IMR-90 (cell line): ENCODE data around the gene DCDC2B.

Source experiments
- BHLHE40 ChIP-seq: fragments of 150-350 bp; IDR thresholded peaks from 2 replicates; pipeline ENCODE4 v1.6.1; 2016; ENCODE audit warnings: mild to moderate bottlenecking, low read depth, low read length
- CEBPB ChIP-seq: IDR thresholded peaks from 2 replicates; pipeline ENCODE4 v1.6.1; 2012; ENCODE audit warnings: low read depth, low read length, improper control_type of control experiment
- CHD1 ChIP-seq: IDR thresholded peaks from 2 replicates; pipeline ENCODE4 v1.6.1; 2012; ENCODE audit warnings: low read depth, low read length, improper control_type of control experiment
- FOS ChIP-seq: fragments of 150-350 bp; IDR thresholded peaks from 2 replicates; pipeline ENCODE4 v1.6.1; 2016; ENCODE audit warnings: low read depth, low read length
- MAFK ChIP-seq: IDR thresholded peaks from 2 replicates; pipeline ENCODE4 v1.6.1; 2012; ENCODE audit warnings: low read depth, low read length, improper control_type of control experiment
- MXI1 ChIP-seq: IDR thresholded peaks from 2 replicates; pipeline ENCODE4 v1.6.1; 2012; ENCODE audit warnings: low read depth, mild to moderate bottlenecking, low read length, moderate library complexity, borderline replicate concordance
- NFE2L2 ChIP-seq: fragments of 150-350 bp; IDR thresholded peaks from 2 replicates; pipeline ENCODE4 v1.6.1; 2016; ENCODE audit warnings: low read depth, mild to moderate bottlenecking, low read length
- POLR2A ChIP-seq: IDR thresholded peaks from 2 replicates; pipeline ENCODE4 v1.6.1; 2012; ENCODE audit warnings: mild to moderate bottlenecking, low read depth, low read length
- RAD21 ChIP-seq: IDR thresholded peaks from 2 replicates; pipeline ENCODE4 v1.6.1; 2012; ENCODE audit warnings: low read length, improper control_type of control experiment
- RFX5 ChIP-seq: IDR thresholded peaks from 2 replicates; pipeline ENCODE4 v1.8.0; 2012; ENCODE audit warnings: low read depth, mild to moderate bottlenecking, low read length, moderate library complexity
- SMC3 ChIP-seq: fragments of 150-350 bp; IDR thresholded peaks from 2 replicates; pipeline ENCODE4 v1.6.1; 2016; ENCODE audit warnings: low read depth, mild to moderate bottlenecking, antibody characterized with exemption, low read length, moderate library complexity
- TF ChIP-seq, protein P1 (sequence below): conservative IDR thresholded peaks from 2 replicates; pipeline ENCODE4 v1.5.1; 2012; ENCODE audit warnings: mild to moderate bottlenecking, low read depth, low read length, improper control_type of control experiment
- TF ChIP-seq, protein P2 (sequence below): fragments of 150-350 bp; IDR thresholded peaks from 2 replicates; pipeline ENCODE4 v1.6.1; 2017; ENCODE audit warnings: mild to moderate bottlenecking, antibody characterized with exemption, low read length, low read depth
- TF ChIP-seq, protein P3 (sequence below): fragments of 150-350 bp; IDR thresholded peaks from 2 replicates; pipeline ENCODE4 v1.6.1; 2016; ENCODE audit warnings: low read depth, mild to moderate bottlenecking, low read length, moderate library complexity, borderline replicate concordance

DNA sequence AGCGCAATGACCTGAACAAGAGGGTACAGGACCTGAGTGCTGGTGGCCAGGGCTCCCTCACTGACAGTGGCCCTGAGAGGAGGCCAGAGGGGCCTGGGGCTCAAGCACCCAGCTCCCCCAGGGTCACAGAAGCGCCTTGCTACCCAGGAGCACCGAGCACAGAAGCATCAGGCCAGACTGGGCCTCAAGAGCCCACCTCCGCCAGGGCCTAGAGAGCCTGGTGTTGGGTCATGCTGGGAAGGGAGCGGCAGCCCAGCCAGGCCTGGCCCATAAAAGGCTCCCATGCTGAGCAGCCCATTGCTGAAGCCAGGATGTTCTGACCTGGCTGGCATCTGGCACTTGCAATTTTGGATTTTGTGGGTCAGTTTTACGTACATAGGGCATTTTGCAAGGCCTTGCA lies 13.9 kb upstream of the DCDC2B start:
- TF ChIP-seq, protein P1, sequence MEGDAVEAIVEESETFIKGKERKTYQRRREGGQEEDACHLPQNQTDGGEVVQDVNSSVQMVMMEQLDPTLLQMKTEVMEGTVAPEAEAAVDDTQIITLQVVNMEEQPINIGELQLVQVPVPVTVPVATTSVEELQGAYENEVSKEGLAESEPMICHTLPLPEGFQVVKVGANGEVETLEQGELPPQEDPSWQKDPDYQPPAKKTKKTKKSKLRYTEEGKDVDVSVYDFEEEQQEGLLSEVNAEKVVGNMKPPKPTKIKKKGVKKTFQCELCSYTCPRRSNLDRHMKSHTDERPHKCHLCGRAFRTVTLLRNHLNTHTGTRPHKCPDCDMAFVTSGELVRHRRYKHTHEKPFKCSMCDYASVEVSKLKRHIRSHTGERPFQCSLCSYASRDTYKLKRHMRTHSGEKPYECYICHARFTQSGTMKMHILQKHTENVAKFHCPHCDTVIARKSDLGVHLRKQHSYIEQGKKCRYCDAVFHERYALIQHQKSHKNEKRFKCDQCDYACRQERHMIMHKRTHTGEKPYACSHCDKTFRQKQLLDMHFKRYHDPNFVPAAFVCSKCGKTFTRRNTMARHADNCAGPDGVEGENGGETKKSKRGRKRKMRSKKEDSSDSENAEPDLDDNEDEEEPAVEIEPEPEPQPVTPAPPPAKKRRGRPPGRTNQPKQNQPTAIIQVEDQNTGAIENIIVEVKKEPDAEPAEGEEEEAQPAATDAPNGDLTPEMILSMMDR: no peak
- TF ChIP-seq, protein P2, sequence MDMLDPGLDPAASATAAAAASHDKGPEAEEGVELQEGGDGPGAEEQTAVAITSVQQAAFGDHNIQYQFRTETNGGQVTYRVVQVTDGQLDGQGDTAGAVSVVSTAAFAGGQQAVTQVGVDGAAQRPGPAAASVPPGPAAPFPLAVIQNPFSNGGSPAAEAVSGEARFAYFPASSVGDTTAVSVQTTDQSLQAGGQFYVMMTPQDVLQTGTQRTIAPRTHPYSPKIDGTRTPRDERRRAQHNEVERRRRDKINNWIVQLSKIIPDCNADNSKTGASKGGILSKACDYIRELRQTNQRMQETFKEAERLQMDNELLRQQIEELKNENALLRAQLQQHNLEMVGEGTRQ: no peak
- 0 out of 2 replicates have a peak, but pooled peaks have one; percentile 5 for TF ChIP-seq POLR2A
- no peak for TF ChIP-seq CEBPB
- no peak for TF ChIP-seq FOS
- no peak for TF ChIP-seq BHLHE40
- no peak for TF ChIP-seq MAFK
- no peak for TF ChIP-seq MXI1
- TF ChIP-seq, protein P3, sequence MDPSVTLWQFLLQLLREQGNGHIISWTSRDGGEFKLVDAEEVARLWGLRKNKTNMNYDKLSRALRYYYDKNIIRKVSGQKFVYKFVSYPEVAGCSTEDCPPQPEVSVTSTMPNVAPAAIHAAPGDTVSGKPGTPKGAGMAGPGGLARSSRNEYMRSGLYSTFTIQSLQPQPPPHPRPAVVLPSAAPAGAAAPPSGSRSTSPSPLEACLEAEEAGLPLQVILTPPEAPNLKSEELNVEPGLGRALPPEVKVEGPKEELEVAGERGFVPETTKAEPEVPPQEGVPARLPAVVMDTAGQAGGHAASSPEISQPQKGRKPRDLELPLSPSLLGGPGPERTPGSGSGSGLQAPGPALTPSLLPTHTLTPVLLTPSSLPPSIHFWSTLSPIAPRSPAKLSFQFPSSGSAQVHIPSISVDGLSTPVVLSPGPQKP: no peak
- no peak for TF ChIP-seq NFE2L2
- no peak for TF ChIP-seq RAD21
- no peak for TF ChIP-seq SMC3
- no peak for TF ChIP-seq RFX5
- TF ChIP-seq CHD1: no peak
